NCI-H2171 (cell line): ENCODE results near the gene DDHD1.

Experiments used
- DNase-seq: peaks from one replicate; lab custom pipeline; 2025; lab: John Stamatoyannopoulos, UW

DDHD1 gene

DNA sequence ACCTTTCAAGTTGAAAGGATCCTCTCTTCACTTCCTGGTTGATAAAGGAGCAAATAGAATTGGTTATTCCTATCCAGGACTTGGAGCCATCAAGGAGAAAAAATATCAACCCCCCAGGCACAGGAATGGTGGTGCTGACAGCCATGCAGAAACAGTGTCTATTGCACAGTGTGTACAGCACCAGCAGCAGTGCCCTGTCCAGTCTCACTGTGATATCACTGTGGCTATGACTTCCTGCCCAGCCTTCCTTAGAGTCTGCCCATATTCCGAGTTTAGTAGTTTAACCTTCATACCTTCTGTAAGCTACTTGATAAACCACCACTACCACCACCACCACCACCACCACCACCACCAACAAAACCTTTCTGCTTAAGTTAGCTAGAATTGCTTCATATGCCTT is 157.1 kb downstream of the DDHD1 start:
- DNase-seq, result no peak

DNA sequence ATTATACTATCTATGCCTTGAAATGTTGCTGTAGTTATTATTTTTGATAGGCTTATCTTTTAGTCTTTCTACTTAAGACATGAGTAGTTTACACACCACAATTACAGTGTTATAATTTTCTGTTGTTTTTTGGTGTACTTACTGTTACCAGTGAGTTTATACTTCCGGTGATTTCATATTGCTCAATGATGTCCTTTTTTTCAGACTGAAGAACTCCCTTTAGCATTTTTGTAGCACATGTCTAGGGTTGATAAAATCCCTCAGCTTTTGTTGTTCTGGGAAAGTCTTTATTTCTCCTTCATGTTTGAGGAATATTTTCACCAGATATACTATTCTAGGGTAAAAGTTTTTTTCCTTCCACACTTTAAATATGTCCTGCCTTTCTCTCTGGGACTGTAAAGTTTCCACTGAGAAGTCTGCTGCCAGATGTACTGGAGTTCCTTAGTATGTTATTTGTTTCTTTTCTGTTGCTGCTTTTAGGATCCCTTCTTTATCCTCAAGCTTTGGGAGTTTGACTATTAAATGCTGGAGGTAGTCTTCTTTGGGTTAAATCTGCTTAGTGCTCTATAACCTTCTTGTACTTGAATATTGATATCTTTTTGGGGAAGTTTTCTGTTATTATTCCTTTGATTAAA is 160.8 kb downstream of the DDHD1 start:
- no peak for DNase-seq

DNA sequence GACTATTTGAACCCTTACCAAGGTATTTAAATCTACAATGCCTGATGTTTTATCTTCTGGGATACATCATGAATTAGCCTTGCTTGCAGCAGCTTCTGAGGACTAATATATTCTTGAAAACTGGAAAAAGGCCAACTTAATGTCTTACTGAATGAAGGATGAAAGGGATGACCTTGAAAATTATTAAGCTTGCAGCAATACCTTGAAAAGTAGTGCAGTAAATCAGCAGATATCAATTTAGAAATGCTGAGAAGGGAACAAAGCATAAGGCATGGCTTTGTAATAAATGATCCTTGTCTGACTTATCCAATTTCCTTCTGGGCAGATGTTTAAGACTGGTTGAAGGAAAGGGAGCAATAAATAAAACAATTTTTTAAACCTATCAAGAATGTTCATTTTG is 165.0 kb downstream of the DDHD1 start:
- no peak for DNase-seq

DNA sequence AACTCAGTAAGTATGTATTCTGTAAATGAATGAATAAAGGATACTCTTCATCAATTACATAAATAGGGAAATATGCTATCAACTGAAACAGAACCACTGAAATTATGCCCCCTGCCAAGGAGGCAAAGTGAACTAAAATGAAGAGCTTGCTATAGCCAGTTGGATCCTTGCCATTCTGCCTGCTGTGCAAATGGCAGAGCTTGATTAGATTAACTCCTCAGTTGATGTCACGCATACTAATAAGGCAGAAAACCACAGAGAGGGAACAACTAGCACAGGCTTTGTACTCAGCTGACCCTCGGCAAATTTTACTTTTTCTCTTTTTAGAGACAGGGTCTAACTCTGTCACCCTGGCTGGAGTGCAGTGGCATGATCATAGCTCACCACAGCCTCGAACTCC is 165.6 kb downstream of the DDHD1 start:
- DNase-seq, result no peak

DNA sequence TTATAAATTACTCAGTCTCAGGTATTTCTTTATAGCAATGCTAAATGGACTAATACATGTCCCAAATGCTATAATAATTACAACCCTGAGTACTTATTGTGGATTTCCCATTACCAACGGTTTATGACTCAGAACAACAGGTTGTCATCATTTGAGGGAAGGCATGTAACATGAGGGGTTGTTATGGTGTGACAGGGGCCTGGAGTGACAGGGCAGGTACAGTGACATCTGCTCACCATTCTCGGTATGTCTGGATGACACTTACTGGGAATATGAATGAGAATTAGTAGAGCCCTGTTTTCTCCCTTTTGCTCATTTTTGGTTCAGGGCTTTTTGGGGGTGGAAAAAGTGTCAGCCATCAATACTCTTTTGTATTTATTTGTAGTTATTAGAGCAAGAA is 166.1 kb downstream of the DDHD1 start:
- no peak for DNase-seq
